Thyroid gland (tissue), 4 donors: ENCODE results near the gene SLC8A2. TPM values are rescaled to one million over a fixed set of nuclear protein-coding genes. Genes with fewer than 3 reads are reported as not detected.
A peak's percentile ranks its signal among the peaks of the same experiment; 100 is the strongest.

Experiments
- DNase-seq, 2 donors: peaks; one replicate each; pipeline ENCODE4 v3.0.0-alpha.2; 2019
- H3K27ac ChIP-seq, 3 donors: fragments of 200-600 bp; sonication (generic); 1 replicate in 2 of 3; 2 replicates in 1 of 3; pipeline ENCODE4 v1.5.1; 2016 to 2019; ENCODE audit warnings: mild to moderate bottlenecking in 1 of 3, moderate library complexity in 1 of 3
- H3K27me3 ChIP-seq: fragments of 200-600 bp; sonication (generic); one replicate; pipeline ENCODE4 v1.5.1; 2019
- H3K36me3 ChIP-seq, 2 donors: fragments of 200-600 bp; sonication (generic); one replicate each; pipeline ENCODE4 v1.5.1; 2016 to 2019
- H3K4me1 ChIP-seq, 2 donors: fragments of 200-600 bp; sonication (generic); one replicate each; pipeline ENCODE4 v1.5.1; 2017 to 2019
- H3K4me3 ChIP-seq, 3 donors: fragments of 200-600 bp; sonication (generic); replicated peaks in 1 of 3; 1 replicate in 2 of 3; 2 replicates in 1 of 3; pipeline ENCODE4 v1.5.1; 2016; ENCODE audit warnings: mild to moderate bottlenecking in 1 of 3
- H3K9me3 ChIP-seq: fragments of 200-600 bp; sonication (generic); one replicate; pipeline ENCODE4 v1.5.1; 2017
- CTCF ChIP-seq, 6 experiments: fragments of 200-600 bp in 3 of 6; fragments of 450-650 bp in 3 of 6; sonication (generic) in 3 of 6; IDR thresholded peaks; one replicate each; pipeline ENCODE4 v1.5.1; 2016 to 2019; ENCODE audit warnings: antibody characterized with exemption in 6 of 6, mild to moderate bottlenecking in 2 of 6, inconsistent platforms in 1 of 6, moderate library complexity in 1 of 6
- POLR2A ChIP-seq, 2 donors: fragments of 450-650 bp; IDR thresholded peaks; one replicate each; pipeline ENCODE4 v1.6.1; 2017; ENCODE audit warnings: antibody characterized with exemption in 2 of 2, mild to moderate bottlenecking in 2 of 2, moderate library complexity in 1 of 2
- WGBS, 2 donors: methylation state at CpG; one replicate each; pipeline ENCODE4 v1.1.5; 2017; 5-methylcytosine and 5-hydroxymethylcytosine counted together
- intact Hi-C: fragments of 100-400 bp; cut with DNase I; formaldehyde crosslinking; loops from one replicate; pipeline ENCODE4 v1.15.1; 2023
- total RNA-seq, 4 donors: library from RNA; depleted of rRNA; stranded (reverse); fragments of >200 nt; gene quantifications; one replicate each; pipeline ENCODE4 v1.2.3, GENCODE V29; 2016

SLC8A2 gene
- total RNA-seq, 4 donors from 2014 or later, result 0.29 to 0.59 TPM; not detected in 2

GRCh38 chr19:47445937-47446402 is 25.7 kb downstream of the SLC8A2 start:
- Histone ChIP-seq H3K27ac (no peak overlapping the region), H3K27me3 (peaks cover 35% of the 10 kb centered on the region), H3K4me3 (no peak overlapping the region), H3K4me1 (peaks cover 4 to 23% of the 10 kb centered on the region in 2 donors), H3K36me3 (no peaks in the 10 kb centered on the region), H3K9me3 (no peaks in the 10 kb centered on the region)
- intact Hi-C loops, result no loop called here
- TF ChIP-seq CTCF (IDR thresholded peaks at IDR 0.05) (no peak), POLR2A (IDR thresholded peaks at IDR 0.05) (no peak)
- DNase-seq, result peak; percentile 54 to 55
- WGBS, 2 donors, result 4 to 5% methylated on average over 21 to 22 of the region's 22 CpGs

- H3K36me3 ChIP-seq, result no peaks in the 10 kb centered on the region
- peaks cover 4 to 23% of the 10 kb centered on the region in 2 donors for H3K4me1 ChIP-seq
- H3K4me3 ChIP-seq, result no peak overlapping the region
- no peaks in the 10 kb centered on the region for H3K9me3 ChIP-seq
- DNase-seq, result no peak
- intact Hi-C loops, result no loop called here
- TF ChIP-seq POLR2A (IDR thresholded peaks at IDR 0.05) (no peak), CTCF (IDR thresholded peaks at IDR 0.05) (no peak)
- H3K27me3 ChIP-seq, result peaks cover 35% of the 10 kb centered on the region
- no peak overlapping the region for H3K27ac ChIP-seq
- 53 to 60% methylated on average over 4 of the region's 4 CpGs for WGBS, 2 donors
Measured at GRCh38 chr19:47445527-47445926, 26.2 kb downstream of the SLC8A2 start.

GRCh38 chr19:47444388-47444821 is 27.3 kb downstream of the SLC8A2 start:
- intact Hi-C loops, result no loop called here
- 24 to 41% methylated on average over 12 to 22 of the region's 22 CpGs for WGBS, 2 donors
- Histone ChIP-seq H3K27ac (no peak overlapping the region), H3K4me3 (no peak overlapping the region), H3K27me3 (peaks cover 35% of the 10 kb centered on the region), H3K4me1 (peaks cover 4 to 23% of the 10 kb centered on the region in 2 donors), H3K36me3 (no peaks in the 10 kb centered on the region), H3K9me3 (no peaks in the 10 kb centered on the region)
- peak in 1 of 2 donors; percentile 4 for DNase-seq
- TF ChIP-seq POLR2A (IDR thresholded peaks at IDR 0.05), result no peak
- no peak for TF ChIP-seq CTCF (IDR thresholded peaks at IDR 0.05)

GRCh38 chr19:47443331-47443730 is 28.4 kb downstream of the SLC8A2 start:
- Histone ChIP-seq H3K9me3 (no peaks in the 10 kb centered on the region), H3K36me3 (no peaks in the 10 kb centered on the region), H3K27ac (no peak overlapping the region), H3K27me3 (peaks cover 29% of the 10 kb centered on the region), H3K4me1 (peaks cover 4 to 23% of the 10 kb centered on the region in 2 donors), H3K4me3 (no peak overlapping the region)
- DNase-seq, result no peak
- WGBS, 2 donors, result 68 to 73% methylated on average over 12 of the region's 12 CpGs
- intact Hi-C loops, result no loop called here
- TF ChIP-seq POLR2A (IDR thresholded peaks at IDR 0.05) (no peak), CTCF (IDR thresholded peaks at IDR 0.05) (no peak)

GRCh38 chr19:47438793-47439220 is 32.9 kb downstream of the SLC8A2 start:
- Histone ChIP-seq H3K27me3 (peaks cover 7% of the 10 kb centered on the region), H3K9me3 (no peaks in the 10 kb centered on the region), H3K4me1 (no peaks in the 10 kb centered on the region), H3K36me3 (no peaks in the 10 kb centered on the region), H3K27ac (no peak overlapping the region), H3K4me3 (no peak overlapping the region)
- intact Hi-C loops, result loop anchor here (10.0 kb wide), 1 partner anchor 76 kb away; the partner anchor contains the start of gene NAPA
- TF ChIP-seq POLR2A (IDR thresholded peaks at IDR 0.05) (no peak), CTCF (IDR thresholded peaks at IDR 0.05) (no peak)
- DNase-seq, result peak in 1 of 2 donors; percentile 10
- WGBS, 2 donors, result 25 to 33% methylated on average over 4 to 5 of the region's 5 CpGs
